Peyer's patch (tissue), 4 donors: ENCODE data around the gene SFI1. TPM values are rescaled to one million over a fixed set of nuclear protein-coding genes. Genes with fewer than 3 reads are reported as not detected.
A peak's percentile ranks its signal among the peaks of the same experiment; 100 is the strongest.

Experiments used
- DNase-seq, 3 donors: peaks; one replicate each; pipeline ENCODE4 v3.0.0-alpha.2; 2017 to 2019
- H3K27ac ChIP-seq, 4 donors: fragments of 200-600 bp; sonication (generic); one replicate each; pipeline ENCODE4 v1.5.1; 2016 to 2019
- H3K27me3 ChIP-seq, 2 donors: fragments of 200-600 bp; sonication (generic); one replicate each; pipeline ENCODE4 v1.5.1; 2019
- H3K36me3 ChIP-seq, 3 donors: fragments of 200-600 bp; sonication (generic); one replicate each; pipeline ENCODE4 v1.5.1; 2016 to 2019
- H3K4me1 ChIP-seq, 4 donors: fragments of 200-600 bp; sonication (generic); one replicate each; pipeline ENCODE4 v1.5.1; 2016 to 2019
- H3K4me3 ChIP-seq, 4 donors: fragments of 200-600 bp; sonication (generic); 1 replicate in 3 of 4; 2 replicates in 1 of 4; pipeline ENCODE4 v1.5.1; 2016 to 2019; ENCODE audit warnings: mild to moderate bottlenecking in 1 of 4
- H3K9me3 ChIP-seq, 4 donors: fragments of 200-600 bp; sonication (generic); one replicate each; pipeline ENCODE4 v1.5.1; 2016 to 2019; ENCODE audit warnings: mild to moderate bottlenecking in 1 of 4
- CTCF ChIP-seq, 6 experiments: fragments of 450-650 bp in 4 of 6; fragments of 200-600 bp in 2 of 6; sonication (generic) in 1 of 6; IDR thresholded peaks; one replicate each; pipeline ENCODE4 v1.5.1; 2017 to 2019; ENCODE audit warnings: antibody characterized with exemption in 6 of 6, mild to moderate bottlenecking in 3 of 6, moderate library complexity in 1 of 6
- POLR2A ChIP-seq, 2 donors: fragments of 450-650 bp; IDR thresholded peaks; one replicate each; pipeline ENCODE4 v1.5.1; 2017; ENCODE audit warnings: antibody characterized with exemption in 2 of 2, mild to moderate bottlenecking in 2 of 2, moderate library complexity in 2 of 2
- total RNA-seq, 4 donors: library from RNA; depleted of rRNA; stranded (reverse); fragments of >200 nt; gene quantifications; one replicate each; pipeline ENCODE4 v1.1.0, GENCODE V29; 2016

SFI1 gene
- total RNA-seq, 4 donors from 2014 or later, result 124 to 307 (median 198) TPM

- Histone ChIP-seq H3K27me3 (no peaks in the 10 kb centered on the region), H3K27ac (peak overlapping the region; percentile 73 to 92 (median 79)), H3K4me1 (peaks cover 0 to 32% (median 3%) of the 10 kb centered on the region in 4 donors), H3K4me3 (peak overlapping the region; percentile 72 to 89 (median 74)), H3K9me3 (no peaks in the 10 kb centered on the region), H3K36me3 (no peaks in the 10 kb centered on the region)
- DNase-seq, result no peak
- TF ChIP-seq POLR2A (IDR thresholded peaks at IDR 0.05) (no peak), CTCF (IDR thresholded peaks at IDR 0.05) (no peak)
Observed at GRCh38 chr22:31495343-31495742, 993 bp upstream of the SFI1 start.

- H3K27me3 ChIP-seq, result no peaks in the 10 kb centered on the region
- H3K36me3 ChIP-seq, result no peaks in the 10 kb centered on the region
- peaks cover 0 to 21% (median 3%) of the 10 kb centered on the region in 4 donors for H3K4me1 ChIP-seq
- H3K4me3 ChIP-seq, result peak overlapping the region; percentile 72 to 89 (median 74)
- peak in 2 of 3 donors; percentile 56 to 74 for DNase-seq
- peak overlapping the region; percentile 73 to 92 (median 79) for H3K27ac ChIP-seq
- H3K9me3 ChIP-seq, result no peaks in the 10 kb centered on the region
- TF ChIP-seq CTCF (IDR thresholded peaks at IDR 0.05) (no peak), POLR2A (IDR thresholded peaks at IDR 0.05) (no peak)
Observed at GRCh38 chr22:31496735-31497146, 405 bp downstream of the SFI1 start.

GRCh38 chr22:31497148-31497938, 1.0 kb downstream of the SFI1 start:
- H3K27me3 ChIP-seq, result no peaks in the 10 kb centered on the region
- peak overlapping the region; percentile 72 to 89 (median 74) for H3K4me3 ChIP-seq
- H3K27ac ChIP-seq, result peak overlapping the region; percentile 73 to 92 (median 79)
- peaks cover 0 to 21% (median 3%) of the 10 kb centered on the region in 4 donors for H3K4me1 ChIP-seq
- no peaks in the 10 kb centered on the region for H3K9me3 ChIP-seq
- no peak for DNase-seq
- no peak for TF ChIP-seq POLR2A (IDR thresholded peaks at IDR 0.05)
- TF ChIP-seq CTCF (IDR thresholded peaks at IDR 0.05), result no peak
- no peaks in the 10 kb centered on the region for H3K36me3 ChIP-seq

GRCh38 chr22:31501738-31502137, 5.4 kb downstream of the SFI1 start:
- no peak for DNase-seq

GRCh38 chr22:31503211-31503964, 7.1 kb downstream of the SFI1 start:
- H3K4me3 ChIP-seq, result no peak overlapping the region
- no peaks in the 10 kb centered on the region for H3K27me3 ChIP-seq

More at GRCh38 chr22:31501738-31502137, 5.4 kb downstream of the SFI1 start:
- Histone ChIP-seq H3K36me3 (no peaks in the 10 kb centered on the region), H3K27ac (no peak overlapping the region), H3K9me3 (no peaks in the 10 kb centered on the region), H3K4me1 (peaks cover 0 to 13% (median 3%) of the 10 kb centered on the region in 4 donors), H3K4me3 (no peak overlapping the region), H3K27me3 (no peaks in the 10 kb centered on the region)
- no peak for TF ChIP-seq POLR2A (IDR thresholded peaks at IDR 0.05)
- no peak for TF ChIP-seq CTCF (IDR thresholded peaks at IDR 0.05)

More at GRCh38 chr22:31503211-31503964, 7.1 kb downstream of the SFI1 start:
- Histone ChIP-seq H3K9me3 (no peaks in the 10 kb centered on the region), H3K36me3 (no peaks in the 10 kb centered on the region), H3K27ac (no peak overlapping the region), H3K4me1 (no peaks in the 10 kb centered on the region)
- no peak for DNase-seq
- TF ChIP-seq POLR2A (IDR thresholded peaks at IDR 0.05) (no peak), CTCF (IDR thresholded peaks at IDR 0.05) (no peak)
